Measurements from ENCODE around the gene PLTP.
A peak's percentile ranks its signal among the peaks of the same experiment; 100 is the strongest.
"Not testable (repeated sequence)": the region's sequence is repeated elsewhere in the genome, so short reads cannot be mapped to it uniquely, and the experiment has no call there.

PLTP gene

GRCh38 chr20:45911486-45912343 is at the start of gene PLTP:
Gene PLTP, minus strand, starts transcription at chr20:45912155. Its CDS starts 703 bp downstream, at chr20:45911452.
- DNase-seq, result peak; percentile 84

DNA sequence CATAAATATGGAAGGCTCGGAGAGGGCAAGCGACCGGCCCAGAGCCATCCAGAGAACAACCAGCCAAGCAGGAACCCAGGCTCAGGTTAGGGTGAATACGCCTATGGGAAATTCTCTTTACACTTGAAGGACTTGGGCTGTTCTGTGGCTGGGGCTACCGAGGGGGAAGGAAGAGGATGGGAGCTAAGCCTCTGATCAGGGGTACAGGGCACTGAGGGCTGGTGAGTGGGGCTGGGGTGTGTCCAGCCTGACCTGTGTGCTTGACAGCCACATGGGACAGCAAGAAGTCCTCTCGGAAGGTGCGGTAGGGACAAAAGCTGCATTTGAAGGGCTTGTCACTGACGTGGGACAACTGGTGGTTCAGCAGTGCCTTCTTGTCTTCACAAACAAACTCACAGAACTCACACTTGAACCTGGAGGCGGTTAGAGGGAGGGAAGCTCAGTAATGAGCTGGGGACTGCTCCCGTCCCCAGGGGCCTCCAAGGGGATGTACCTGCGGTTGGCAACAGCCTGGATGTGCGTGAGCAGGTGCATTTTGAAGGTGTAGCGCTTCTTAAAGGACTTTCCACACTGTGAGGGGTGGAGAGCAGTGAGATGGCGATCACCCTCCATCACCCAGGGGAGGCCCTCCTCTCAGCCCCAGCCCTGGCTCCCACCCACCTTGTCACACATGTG is 48.1 kb upstream of the PLTP start:
- peak; percentile 26 for DNase-seq

- DNase-seq, result peak; percentile 1
Observed at GRCh38 chr20:45959126-45959525, 47.2 kb upstream of the PLTP start.

- no peak for DNase-seq
Observed at GRCh38 chr20:45958593-45958992, 46.6 kb upstream of the PLTP start.

GRCh38 chr20:45957021-45957941 is 45.3 kb upstream of the PLTP start:
- DNase-seq, result no peak

DNA sequence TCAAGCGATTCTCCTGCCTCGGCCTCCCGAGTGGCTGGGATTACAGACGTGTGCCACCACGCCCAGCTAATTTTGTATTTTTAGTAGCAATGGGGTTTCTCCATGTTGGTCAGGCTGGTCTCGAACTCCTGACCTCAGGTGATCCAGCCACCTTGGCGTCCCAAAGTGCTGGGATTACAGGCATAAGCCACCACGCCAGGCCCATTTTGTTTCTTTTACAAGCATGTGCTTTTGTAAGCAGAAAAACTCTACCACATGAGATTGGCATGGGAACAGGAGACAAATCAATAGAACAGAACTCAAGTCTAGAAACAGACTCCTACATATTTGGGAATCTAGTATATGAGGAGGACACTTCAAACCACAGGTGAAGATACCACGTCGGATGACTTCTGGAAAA is 44.4 kb upstream of the PLTP start:
- not testable (repeated sequence) for DNase-seq

- DNase-seq, result no peak
Observed at GRCh38 chr20:45953672-45954071, 41.7 kb upstream of the PLTP start.

GRCh38 chr20:45952861-45953260 is 40.9 kb upstream of the PLTP start:
- no peak for DNase-seq

DNA sequence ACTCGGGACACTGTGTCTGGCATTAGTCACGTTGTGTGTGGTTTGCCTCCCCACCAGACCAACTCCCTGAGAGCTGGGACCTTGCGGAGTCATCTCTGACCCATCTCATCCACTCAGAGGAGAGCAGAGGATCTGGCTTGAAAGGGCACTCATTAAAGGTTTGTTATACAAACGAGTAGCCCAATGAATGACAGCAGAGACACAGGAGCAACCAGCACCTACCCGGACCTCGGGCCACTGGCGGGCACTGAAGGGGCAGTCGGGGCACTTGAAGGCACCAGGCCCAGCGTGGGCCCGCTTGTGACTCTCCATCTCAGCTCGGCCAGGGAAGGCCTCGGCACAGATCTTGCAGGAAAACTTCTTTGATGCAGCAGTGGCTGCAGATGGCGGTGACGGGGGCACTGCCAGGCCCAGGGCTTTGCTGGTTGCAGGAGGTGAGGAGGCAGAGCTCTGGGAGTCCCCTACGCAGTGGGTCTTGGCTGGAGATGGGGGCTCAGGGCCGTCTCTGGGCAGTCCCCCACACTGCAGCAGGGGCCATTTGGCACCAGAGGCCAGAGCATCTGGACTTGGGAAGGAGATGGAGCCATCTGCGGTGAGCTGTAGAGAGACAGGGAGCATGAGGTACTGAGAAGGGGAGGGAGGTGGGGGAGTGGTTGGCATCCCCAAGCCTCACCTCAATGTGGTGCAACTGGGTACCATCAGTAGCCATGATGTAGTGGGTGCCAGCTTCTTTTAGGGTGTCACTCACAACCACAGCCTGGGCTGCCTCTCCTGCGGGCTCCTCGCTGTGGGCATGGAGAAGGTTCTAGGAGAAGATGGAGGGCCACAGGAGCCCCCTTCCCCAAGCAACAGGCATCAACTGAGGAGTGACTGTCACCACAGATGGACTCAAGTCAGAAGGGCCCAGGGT is 40.2 kb upstream of the PLTP start:
- DNase-seq, result no peak

DNA sequence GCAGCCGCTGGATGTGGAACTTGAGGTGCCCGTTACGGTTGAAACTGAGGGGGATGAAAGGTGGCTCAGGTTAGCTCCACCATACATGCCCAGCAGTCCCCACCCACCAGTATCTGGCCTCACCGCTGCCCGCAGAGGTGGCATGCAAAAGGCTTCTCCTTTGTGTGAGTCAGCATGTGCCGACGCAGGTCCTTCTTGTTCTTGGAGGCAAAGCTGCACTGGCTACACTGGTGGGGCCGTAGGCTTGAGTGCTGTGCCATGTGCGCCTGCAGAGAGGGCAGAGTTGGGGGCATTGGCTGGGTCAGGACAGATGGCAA is 38.3 kb upstream of the PLTP start:
- no peak for DNase-seq

DNA sequence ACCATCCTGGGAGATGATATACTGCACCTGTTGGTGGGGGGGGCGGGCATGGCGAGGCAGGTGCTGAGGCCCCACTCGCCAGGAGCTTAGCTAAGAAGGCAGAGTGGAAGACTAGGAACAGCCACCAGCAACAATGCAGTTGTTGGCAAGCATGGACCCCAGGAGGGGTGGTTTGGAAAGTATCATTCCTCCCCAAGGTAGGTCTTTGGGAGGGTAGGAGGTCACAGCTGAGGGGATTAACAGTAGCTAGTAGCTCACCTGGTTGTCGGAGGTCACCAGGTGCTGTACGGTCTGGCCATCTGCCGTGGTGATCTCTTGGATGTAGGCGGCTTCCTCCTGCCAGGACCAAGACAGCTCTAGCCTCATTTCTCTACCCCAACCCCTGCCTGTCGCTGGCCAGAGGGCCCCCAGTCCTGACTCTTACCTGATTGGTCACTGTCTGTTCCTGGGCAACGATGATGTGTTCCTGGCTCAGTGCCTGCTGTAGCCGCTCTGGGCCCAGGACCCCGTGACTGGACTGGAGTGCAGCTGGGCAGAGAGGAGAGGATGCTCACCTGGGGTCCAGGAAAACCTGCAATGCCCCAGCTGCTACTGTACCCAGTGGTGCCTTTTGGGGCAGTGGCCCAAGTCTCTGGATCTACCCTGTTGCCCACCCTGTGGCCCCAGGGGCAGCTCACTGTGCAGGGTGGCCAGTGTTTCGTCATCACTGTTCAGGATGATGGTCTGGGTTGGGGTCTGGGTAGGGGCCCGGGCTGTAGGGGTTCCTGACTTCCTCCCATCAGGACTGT is 37.8 kb upstream of the PLTP start:
- DNase-seq, result no peak

DNA sequence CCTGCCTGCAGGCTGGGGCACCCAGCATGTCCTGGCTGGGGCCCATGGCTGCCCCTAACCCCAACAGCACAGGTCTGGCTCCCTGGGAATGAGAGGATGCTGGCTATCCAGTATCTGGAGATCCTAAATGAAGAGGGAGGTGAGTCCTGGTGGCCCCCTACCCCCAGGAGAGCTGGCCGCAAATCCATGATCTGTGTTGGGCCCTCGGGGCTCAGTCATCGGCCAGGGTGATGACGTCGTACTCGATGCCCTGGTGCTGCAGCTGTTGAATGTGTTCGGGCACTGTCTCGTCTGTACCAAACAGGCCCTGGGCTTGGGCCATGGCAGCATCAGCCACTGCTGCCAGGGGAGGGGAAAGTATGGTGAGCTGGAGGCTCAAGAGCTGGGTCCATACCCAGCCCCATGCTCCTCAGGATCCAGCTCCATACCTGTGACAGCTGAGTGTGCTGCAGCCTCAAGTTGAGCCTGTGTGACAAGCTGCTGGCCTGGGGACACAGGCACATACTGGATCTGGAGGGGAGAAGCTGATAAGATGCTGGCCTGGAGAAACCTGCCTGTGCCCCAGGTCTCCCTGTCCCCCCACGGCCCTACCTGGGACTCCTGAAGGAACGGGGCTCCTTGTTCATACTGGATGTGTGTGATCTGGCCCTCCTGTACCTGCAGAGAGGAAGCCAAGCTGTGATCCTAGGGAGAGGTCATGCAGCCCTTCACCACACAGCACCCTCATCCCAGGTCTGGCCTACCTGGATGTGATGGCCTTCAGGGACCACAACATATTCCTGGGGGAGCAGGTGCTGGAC is 37.0 kb upstream of the PLTP start:
- no peak for DNase-seq

- no peak for DNase-seq
Observed at GRCh38 chr20:45948261-45948733, 36.3 kb upstream of the PLTP start.

- no peak for DNase-seq
Observed at GRCh38 chr20:45947110-45947866, 35.3 kb upstream of the PLTP start.

- no peak for DNase-seq
Observed at GRCh38 chr20:45946149-45946970, 34.4 kb upstream of the PLTP start.

DNA sequence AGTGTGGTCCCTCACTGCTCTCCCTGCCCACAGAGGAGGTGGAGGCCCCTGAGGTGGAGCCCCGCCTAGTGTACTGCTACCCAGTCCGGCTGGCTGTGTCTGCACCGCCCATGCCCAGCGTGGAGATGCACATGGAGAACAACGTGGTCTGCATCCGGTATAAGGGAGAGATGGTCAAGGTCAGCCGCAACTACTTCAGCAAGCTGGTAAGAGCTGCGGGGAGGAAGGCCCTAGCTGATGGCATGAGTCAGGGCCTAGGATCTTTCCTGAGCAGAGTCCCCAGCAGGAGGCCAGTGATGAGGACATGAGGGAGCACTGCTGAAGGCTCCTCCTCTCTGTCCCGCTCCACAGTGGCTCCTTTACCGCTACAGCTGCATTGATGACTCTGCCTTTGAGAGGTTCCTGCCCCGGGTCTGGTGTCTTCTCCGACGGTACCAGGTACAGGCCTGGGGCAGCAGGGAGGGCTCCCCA is 33.8 kb upstream of the PLTP start:
- DNase-seq, result no peak

DNA sequence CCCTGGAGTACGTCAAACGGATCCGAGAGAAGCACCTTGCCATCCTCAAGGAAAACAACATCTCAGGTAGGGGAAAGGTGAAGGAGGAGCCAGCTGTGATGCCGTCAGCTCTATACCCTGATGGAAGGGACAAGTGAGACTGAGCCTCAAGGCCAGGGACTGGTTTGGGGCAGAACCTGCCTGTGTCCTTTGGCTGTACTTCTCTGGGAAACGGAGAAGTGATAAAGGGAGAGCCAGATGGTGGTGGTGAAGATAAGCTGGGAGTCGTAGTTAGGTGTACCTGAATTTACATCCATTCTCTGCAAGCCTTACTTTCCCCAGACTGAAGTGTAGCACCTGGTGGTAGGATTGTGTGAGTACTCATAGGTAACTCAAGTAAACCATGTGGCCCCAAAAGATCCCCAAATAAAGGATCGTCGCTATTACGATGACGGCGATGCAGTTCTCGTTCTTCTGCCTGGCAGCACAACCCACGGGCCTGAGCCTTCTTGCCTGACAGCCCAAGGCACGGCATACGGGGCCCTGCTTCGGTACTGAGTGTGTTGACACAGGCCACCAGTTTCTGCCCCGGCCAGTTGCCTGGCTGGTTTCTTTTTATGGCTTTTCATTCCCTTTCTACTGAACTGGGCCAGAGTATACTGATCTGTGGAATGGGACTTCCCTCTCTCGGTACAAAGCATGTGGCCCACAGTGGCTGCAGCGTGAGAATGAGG is 33.2 kb upstream of the PLTP start:
- no peak for DNase-seq
